ENCODE measurements around the gene TRPC3.
A peak's percentile ranks its signal among the peaks of the same experiment; 100 is the strongest.

Gene TRPC3

GRCh38 chr4:121951521-121952110 lies at the start of gene TRPC3:
Gene TRPC3, minus strand, starts transcription at chr4:121952060. Its CDS starts 380 bp downstream, at chr4:121951680.
- DNase-seq: peak; percentile 75

- no peak for DNase-seq
Measured at GRCh38 chr4:122000849-122001248, 49.0 kb upstream of the TRPC3 start.

- no peak for DNase-seq
Measured at GRCh38 chr4:121998024-121998423, 46.2 kb upstream of the TRPC3 start.

- DNase-seq: no peak
Measured at GRCh38 chr4:121995790-121996537, 44.1 kb upstream of the TRPC3 start.

GRCh38 chr4:121991968-121992367 lies 40.1 kb upstream of the TRPC3 start:
- no peak for DNase-seq

GRCh38 chr4:121990489-121990888 lies 38.6 kb upstream of the TRPC3 start:
- no peak for DNase-seq

GRCh38 chr4:121989715-121990114 lies 37.9 kb upstream of the TRPC3 start:
- no peak for DNase-seq

GRCh38 chr4:121988950-121989349 lies 37.1 kb upstream of the TRPC3 start:
- DNase-seq: no peak

- DNase-seq: no peak
Measured at GRCh38 chr4:121980643-121981042, 28.8 kb upstream of the TRPC3 start.

GRCh38 chr4:121978172-121978516 lies 26.3 kb upstream of the TRPC3 start:
- no peak for DNase-seq

GRCh38 chr4:121977251-121978171 lies 25.7 kb upstream of the TRPC3 start:
- DNase-seq: no peak

- no peak for DNase-seq
Measured at GRCh38 chr4:121975784-121976183, 23.9 kb upstream of the TRPC3 start.

GRCh38 chr4:121973816-121974215 lies 22.0 kb upstream of the TRPC3 start:
- no peak for DNase-seq

GRCh38 chr4:121968859-121969258 lies 17.0 kb upstream of the TRPC3 start:
- no peak for DNase-seq

GRCh38 chr4:121964958-121965357 lies 13.1 kb upstream of the TRPC3 start:
- no peak for DNase-seq

- no peak for DNase-seq
Measured at GRCh38 chr4:121960818-121961217, 9.0 kb upstream of the TRPC3 start.

- DNase-seq: no peak
Measured at GRCh38 chr4:121958777-121959176, 6.9 kb upstream of the TRPC3 start.

GRCh38 chr4:121957266-121957665 lies 5.4 kb upstream of the TRPC3 start:
- no peak for DNase-seq

- no peak for DNase-seq
Measured at GRCh38 chr4:121953860-121954259, 2.0 kb upstream of the TRPC3 start.

GRCh38 chr4:121952290-121952689 lies 430 bp upstream of the TRPC3 start:
- DNase-seq: no peak

- DNase-seq: peak; percentile 68
Measured at GRCh38 chr4:121950680-121951520, 960 bp downstream of the TRPC3 start.

GRCh38 chr4:121950212-121950679 lies 1.6 kb downstream of the TRPC3 start:
- DNase-seq: peak; percentile 94

- DNase-seq: no peak
Measured at GRCh38 chr4:121946644-121947043, 5.2 kb downstream of the TRPC3 start.

Measured in activated effector memory CD4-positive, alpha-beta T cell treated with anti-CD3 and anti-CD28 coated beads, Interleukin-2, amount 50 U/mL, for 16 hours (primary cell).